GM12801 (cell line): ENCODE measurements around the gene PODNL1.

Experiments
- CTCF ChIP-seq: IDR thresholded peaks from one replicate; pipeline ENCODE4 v1.5.1; 2011; ENCODE audit warnings: control low read depth; ENCODE audit not compliant: insufficient read length; ENCODE audit errors: extremely low read depth

The PODNL1 gene

DNA sequence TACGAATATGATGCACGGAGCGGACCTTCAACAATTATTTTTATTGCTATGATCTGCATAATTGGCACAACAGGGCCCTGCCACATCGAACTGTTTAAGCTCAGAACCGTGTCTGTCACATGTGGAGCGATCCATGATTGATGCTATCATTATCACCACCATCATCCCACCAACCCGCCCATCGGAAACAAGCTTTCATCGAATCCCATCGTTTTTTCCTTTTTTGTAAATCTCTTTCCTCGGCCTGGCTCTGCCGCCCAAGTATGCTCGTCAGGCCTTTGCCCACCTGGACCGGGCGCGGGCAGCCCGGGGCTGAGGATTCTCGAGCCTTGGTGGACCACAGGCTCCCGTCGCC lies 13.6 kb upstream of the PODNL1 start:
- TF ChIP-seq CTCF: no peak

GRCh38 chr19:13951043-13951442 lies 12.8 kb upstream of the PODNL1 start:
- no peak for TF ChIP-seq CTCF

DNA sequence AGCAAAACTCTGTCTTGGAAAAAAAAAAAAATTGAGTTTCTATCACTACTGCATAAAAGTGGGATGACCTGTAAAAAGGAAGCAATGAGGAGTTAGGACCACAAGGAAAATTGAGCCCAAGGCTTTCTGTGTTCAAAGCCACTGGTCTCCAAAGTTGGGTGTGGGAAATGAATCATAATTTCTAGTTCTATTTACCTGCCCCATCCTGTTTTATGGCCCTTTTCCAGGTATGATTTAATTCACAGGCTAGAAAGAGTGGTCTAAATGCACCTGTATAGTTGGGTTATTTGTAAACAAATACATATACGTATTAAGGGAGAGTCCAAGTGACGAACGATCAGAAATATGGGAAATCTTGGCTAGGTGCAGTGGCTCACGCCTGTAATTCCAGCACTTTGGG lies 8.2 kb upstream of the PODNL1 start:
- no peak for TF ChIP-seq CTCF

DNA sequence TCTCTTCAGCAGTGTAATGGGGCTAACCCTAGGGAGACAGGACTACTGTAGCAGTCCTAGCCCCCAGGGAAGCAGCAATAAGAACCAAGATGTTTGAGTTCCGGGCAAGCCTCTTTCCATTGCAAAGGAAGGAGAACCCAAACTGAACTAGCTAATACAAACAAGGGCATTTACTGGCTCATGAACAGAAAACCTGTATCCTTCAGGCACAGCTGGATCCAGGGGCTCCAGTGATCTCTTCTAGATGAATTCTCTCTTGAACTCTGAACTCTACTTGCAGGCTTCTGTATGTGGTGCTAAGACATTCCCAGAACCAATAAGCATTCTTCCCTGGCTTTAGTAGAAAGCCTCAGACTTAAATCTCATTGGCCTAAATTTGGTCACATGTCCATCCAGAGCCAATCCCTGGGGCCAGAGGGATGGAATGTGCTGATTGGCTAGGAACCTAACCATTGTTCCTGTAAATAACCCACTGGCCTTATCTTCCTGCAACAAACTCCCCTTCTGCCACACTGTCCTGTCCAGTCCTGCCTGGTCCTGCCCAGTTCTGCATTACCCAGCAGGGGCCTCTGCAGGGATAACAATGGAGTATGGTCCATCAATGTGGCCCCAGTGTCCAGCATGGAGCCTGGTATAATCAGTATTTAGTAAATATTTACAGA lies 3.9 kb upstream of the PODNL1 start:
- no peak for TF ChIP-seq CTCF

- no peak for TF ChIP-seq CTCF
These were observed 527 bp downstream of the PODNL1 start for GRCh38 chr19:13937479-13938300.

- TF ChIP-seq CTCF: no peak
These were observed 2.3 kb downstream of the PODNL1 start for GRCh38 chr19:13935765-13936510.

DNA sequence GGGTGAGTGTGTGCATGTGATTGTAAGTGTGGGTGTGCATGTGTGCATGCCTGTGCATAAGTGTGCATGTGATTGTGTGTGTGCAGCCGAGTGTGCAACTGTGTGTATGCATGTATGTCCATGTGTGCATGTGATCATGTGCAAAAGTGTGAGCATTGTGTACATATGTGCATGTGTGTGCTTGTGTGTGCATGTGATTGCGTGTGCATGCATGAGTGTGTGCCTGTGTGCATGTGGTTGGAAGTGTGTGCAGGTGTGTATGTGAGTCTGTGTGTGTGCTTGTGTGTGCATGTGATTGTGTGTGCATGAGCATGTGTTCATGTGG lies 3.5 kb downstream of the PODNL1 start:
- no peak for TF ChIP-seq CTCF
